ENCODE data around the gene FGF8.

Gene FGF8

DNA sequence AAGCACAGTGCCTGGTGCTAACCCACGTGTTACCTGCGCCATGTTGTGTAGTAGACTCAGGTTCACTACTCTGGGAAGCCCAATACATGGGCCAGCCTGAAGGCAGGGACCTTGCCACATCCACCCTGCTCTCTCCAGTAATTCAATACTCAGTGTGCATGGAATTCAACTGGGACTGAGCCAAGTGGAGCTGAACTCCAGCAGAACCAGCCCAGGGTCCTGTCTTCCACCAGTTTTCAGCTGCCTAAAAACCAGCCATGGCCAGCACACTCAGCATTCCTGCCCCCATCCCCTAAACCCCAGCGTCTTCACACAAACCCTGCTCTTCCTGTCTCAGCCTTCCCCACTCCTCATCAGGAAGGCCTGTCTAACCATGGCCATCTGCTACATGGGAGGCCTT is 15.4 kb downstream of the FGF8 start:
- Histone ChIP-seq H3K36me3 (ENCODE audit: control insufficient read depth in 1 of 2, insufficient read depth in 2 of 2, low read length in 2 of 2) (no peaks in the 10 kb centered on the region), H2BK120ac (ENCODE audit: insufficient read depth, low read length, poor library complexity) (no peak overlapping the region), H3K23ac (ENCODE audit: low read length) (no peak overlapping the region), H2AK5ac (ENCODE audit: low read length) (no peak overlapping the region), H4K8ac (ENCODE audit: low read depth, low read length) (no peak overlapping the region), H2BK12ac (ENCODE audit: low read length) (no peak overlapping the region), H2BK5ac (ENCODE audit: low read depth, low read length, poor library complexity) (no peak overlapping the region), H3K18ac (ENCODE audit: low read length) (no peak overlapping the region), H3K27me3 (ENCODE audit: insufficient read depth, low read length) (no peaks in the 10 kb centered on the region), H4K91ac (ENCODE audit: low read depth, low read length) (no peak overlapping the region), H3K79me1 (ENCODE audit: low read length) (no peaks in the 10 kb centered on the region), H3K9me3 (ENCODE audit: insufficient read depth, low read depth, low read length) (no peaks in the 10 kb centered on the region), H4K12ac (ENCODE audit: low read depth, low read length) (no peak overlapping the region), H3K9ac (ENCODE audit: low read length) (no peak overlapping the region), H2AFZ (ENCODE audit: insufficient read depth, low read length, poor library complexity) (no peak overlapping the region), H3K4me1 (ENCODE audit: control insufficient read depth in 1 of 2, insufficient read depth in 2 of 2, low read length in 2 of 2) (no peaks in the 10 kb centered on the region), H3K14ac (ENCODE audit: low read length) (no peak overlapping the region), H3K27ac (ENCODE audit: low read depth, low read length) (no peak overlapping the region), H3K4me3 (ENCODE audit: low read depth, low read length) (no peak overlapping the region), H3K4ac (ENCODE audit: low read depth, low read length) (no peak overlapping the region), H3K4me2 (ENCODE audit: low read length) (no peak overlapping the region), H3K79me2 (ENCODE audit: control insufficient read depth, insufficient read depth, low read length, poor library complexity) (no peaks in the 10 kb centered on the region)
- WGBS (ENCODE audit: extremely low coverage, insufficient coverage, insufficient read length) = no CpG with 5 or more reads among the region's 3 CpGs
- DNase-seq = no peak

DNA sequence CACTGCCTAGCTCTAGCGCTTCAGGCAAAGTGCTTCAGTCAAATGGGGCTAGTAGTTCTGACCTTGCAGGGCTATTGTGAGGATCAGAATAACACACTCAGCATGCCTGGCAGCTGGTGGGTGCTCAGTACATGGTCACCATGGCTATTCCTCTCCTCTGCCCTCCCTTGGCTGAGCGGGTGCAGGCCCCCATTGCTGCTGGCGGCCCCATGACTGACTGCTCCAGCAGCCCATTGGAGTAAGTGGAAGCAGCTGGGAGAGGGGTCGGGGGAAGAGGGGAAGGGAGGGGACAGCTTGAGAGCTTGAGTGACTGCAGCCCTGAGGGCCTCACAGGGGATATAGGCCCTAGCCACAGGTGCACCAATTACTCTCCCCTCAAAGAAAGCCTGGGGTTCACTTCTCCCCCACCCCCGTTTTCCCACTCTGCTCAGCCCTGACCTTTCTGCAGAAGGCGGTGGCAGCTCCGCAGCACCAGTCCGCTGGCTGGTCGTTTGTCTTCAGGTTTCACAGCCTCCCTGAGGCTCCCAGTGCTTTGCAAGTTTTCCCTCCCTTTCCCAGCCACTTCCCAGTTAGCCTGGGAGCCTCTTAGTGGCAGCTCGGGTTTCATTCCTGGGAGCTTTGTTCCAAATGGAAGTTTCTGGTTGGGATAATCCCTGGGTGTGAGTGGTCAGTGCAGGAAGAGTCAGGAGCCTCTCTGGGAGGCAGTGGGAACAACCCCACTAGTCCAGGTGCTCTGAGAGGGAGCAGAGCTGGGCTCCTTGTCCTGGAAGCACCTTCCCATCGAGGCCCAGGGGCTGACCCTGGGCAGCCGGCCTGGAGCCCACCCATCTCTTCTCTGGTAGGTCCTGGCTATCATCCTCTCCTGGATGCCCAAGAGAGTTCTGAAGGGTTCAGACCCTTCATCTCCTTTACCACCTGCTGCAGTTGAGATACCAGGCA is 16.3 kb downstream of the FGF8 start:
- Histone ChIP-seq H3K4ac (ENCODE audit: low read depth, low read length) (no peak overlapping the region), H3K79me1 (ENCODE audit: low read length) (no peaks in the 10 kb centered on the region), H4K12ac (ENCODE audit: low read depth, low read length) (no peak overlapping the region), H4K91ac (ENCODE audit: low read depth, low read length) (no peak overlapping the region), H3K36me3 (ENCODE audit: control insufficient read depth in 1 of 2, insufficient read depth in 2 of 2, low read length in 2 of 2) (no peaks in the 10 kb centered on the region), H3K9ac (ENCODE audit: low read length) (no peak overlapping the region), H3K14ac (ENCODE audit: low read length) (no peak overlapping the region), H3K4me1 (ENCODE audit: control insufficient read depth in 1 of 2, insufficient read depth in 2 of 2, low read length in 2 of 2) (no peaks in the 10 kb centered on the region), H3K23ac (ENCODE audit: low read length) (no peak overlapping the region), H3K27me3 (ENCODE audit: insufficient read depth, low read length) (no peaks in the 10 kb centered on the region), H2AK5ac (ENCODE audit: low read length) (no peak overlapping the region), H2AFZ (ENCODE audit: insufficient read depth, low read length, poor library complexity) (no peak overlapping the region), H2BK12ac (ENCODE audit: low read length) (no peak overlapping the region), H3K79me2 (ENCODE audit: control insufficient read depth, insufficient read depth, low read length, poor library complexity) (no peaks in the 10 kb centered on the region), H3K9me3 (ENCODE audit: insufficient read depth, low read depth, low read length) (no peaks in the 10 kb centered on the region), H4K8ac (ENCODE audit: low read depth, low read length) (no peak overlapping the region), H3K27ac (ENCODE audit: low read depth, low read length) (no peak overlapping the region), H2BK120ac (ENCODE audit: insufficient read depth, low read length, poor library complexity) (no peak overlapping the region), H3K4me2 (ENCODE audit: low read length) (no peak overlapping the region), H3K18ac (ENCODE audit: low read length) (no peak overlapping the region), H3K4me3 (ENCODE audit: low read depth, low read length) (no peak overlapping the region), H2BK5ac (ENCODE audit: low read depth, low read length, poor library complexity) (no peak overlapping the region)
- WGBS (ENCODE audit: extremely low coverage, insufficient coverage, insufficient read length) = no CpG with 5 or more reads among the region's 12 CpGs
- no peak for DNase-seq

DNA sequence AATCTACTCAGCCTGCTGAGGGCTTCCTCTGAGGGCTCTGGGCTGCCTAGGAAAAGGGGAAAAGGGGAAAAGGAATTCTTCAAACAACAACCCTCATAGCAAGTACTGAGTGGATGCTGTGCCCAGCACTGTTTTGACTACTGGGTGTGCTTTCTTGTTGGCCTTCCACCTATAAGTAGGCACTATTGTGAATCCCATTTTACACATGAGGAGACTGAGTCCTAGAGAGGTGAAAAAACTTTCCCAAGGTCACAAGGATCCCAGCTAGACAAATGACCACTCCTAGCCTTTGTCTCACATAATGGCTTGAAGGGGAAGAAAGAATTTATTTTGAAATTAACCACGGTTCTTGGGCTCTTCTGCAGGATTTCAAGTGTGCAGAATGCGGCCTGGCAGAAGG is 17.1 kb downstream of the FGF8 start:
- Histone ChIP-seq H3K18ac (ENCODE audit: low read length) (no peak overlapping the region), H4K12ac (ENCODE audit: low read depth, low read length) (no peak overlapping the region), H3K4me2 (ENCODE audit: low read length) (no peak overlapping the region), H3K27me3 (ENCODE audit: insufficient read depth, low read length) (no peaks in the 10 kb centered on the region), H3K36me3 (ENCODE audit: control insufficient read depth in 1 of 2, insufficient read depth in 2 of 2, low read length in 2 of 2) (no peaks in the 10 kb centered on the region), H2BK5ac (ENCODE audit: low read depth, low read length, poor library complexity) (no peak overlapping the region), H3K4me1 (ENCODE audit: control insufficient read depth in 1 of 2, insufficient read depth in 2 of 2, low read length in 2 of 2) (no peaks in the 10 kb centered on the region), H2AFZ (ENCODE audit: insufficient read depth, low read length, poor library complexity) (no peak overlapping the region), H3K4me3 (ENCODE audit: low read depth, low read length) (no peak overlapping the region), H2AK5ac (ENCODE audit: low read length) (no peak overlapping the region), H4K91ac (ENCODE audit: low read depth, low read length) (no peak overlapping the region), H3K9ac (ENCODE audit: low read length) (no peak overlapping the region), H3K79me2 (ENCODE audit: control insufficient read depth, insufficient read depth, low read length, poor library complexity) (no peaks in the 10 kb centered on the region), H3K23ac (ENCODE audit: low read length) (no peak overlapping the region), H3K79me1 (ENCODE audit: low read length) (no peaks in the 10 kb centered on the region), H3K14ac (ENCODE audit: low read length) (no peak overlapping the region), H2BK120ac (ENCODE audit: insufficient read depth, low read length, poor library complexity) (no peak overlapping the region), H4K8ac (ENCODE audit: low read depth, low read length) (no peak overlapping the region), H3K27ac (ENCODE audit: low read depth, low read length) (no peak overlapping the region), H3K9me3 (ENCODE audit: insufficient read depth, low read depth, low read length) (no peaks in the 10 kb centered on the region), H2BK12ac (ENCODE audit: low read length) (no peak overlapping the region), H3K4ac (ENCODE audit: low read depth, low read length) (no peak overlapping the region)
- no CpG with 5 or more reads among the region's 2 CpGs for WGBS (ENCODE audit: extremely low coverage, insufficient coverage, insufficient read length)
- DNase-seq = no peak

DNA sequence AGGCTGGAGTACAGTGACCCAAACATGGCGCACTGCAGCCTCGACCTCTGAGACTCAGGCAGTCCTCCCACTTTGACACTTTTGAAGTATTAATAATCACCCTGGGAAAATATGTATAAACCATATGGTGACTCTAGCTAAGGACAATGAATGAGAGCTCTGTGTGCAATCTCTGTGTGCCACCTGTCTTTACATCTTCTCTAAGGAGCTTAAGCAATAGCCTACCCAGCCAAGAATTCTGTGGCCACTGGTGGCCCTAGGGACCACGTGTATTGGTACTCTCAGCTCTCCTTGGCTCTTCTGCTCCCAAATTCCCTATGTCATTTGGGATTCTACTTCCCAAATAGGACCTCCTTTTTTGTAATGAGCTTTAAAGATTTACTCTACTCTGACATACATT is 23.7 kb downstream of the FGF8 start:
- Histone ChIP-seq H4K8ac (ENCODE audit: low read depth, low read length) (no peak overlapping the region), H3K14ac (ENCODE audit: low read length) (no peak overlapping the region), H3K23ac (ENCODE audit: low read length) (no peak overlapping the region), H3K9ac (ENCODE audit: low read length) (no peak overlapping the region), H3K4ac (ENCODE audit: low read depth, low read length) (no peak overlapping the region), H4K12ac (ENCODE audit: low read depth, low read length) (no peak overlapping the region), H3K79me2 (ENCODE audit: control insufficient read depth, insufficient read depth, low read length, poor library complexity) (no peaks in the 10 kb centered on the region), H3K4me1 (ENCODE audit: control insufficient read depth in 1 of 2, insufficient read depth in 2 of 2, low read length in 2 of 2) (peaks cover 0 to 3% of the 10 kb centered on the region in 2 experiments), H4K91ac (ENCODE audit: low read depth, low read length) (no peak overlapping the region), H3K18ac (ENCODE audit: low read length) (no peak overlapping the region), H3K36me3 (ENCODE audit: control insufficient read depth in 1 of 2, insufficient read depth in 2 of 2, low read length in 2 of 2) (no peaks in the 10 kb centered on the region), H3K27me3 (ENCODE audit: insufficient read depth, low read length) (no peaks in the 10 kb centered on the region), H2BK12ac (ENCODE audit: low read length) (no peak overlapping the region), H2BK120ac (ENCODE audit: insufficient read depth, low read length, poor library complexity) (no peak overlapping the region), H2BK5ac (ENCODE audit: low read depth, low read length, poor library complexity) (no peak overlapping the region), H3K9me3 (ENCODE audit: insufficient read depth, low read depth, low read length) (no peaks in the 10 kb centered on the region), H2AK5ac (ENCODE audit: low read length) (no peak overlapping the region), H2AFZ (ENCODE audit: insufficient read depth, low read length, poor library complexity) (no peak overlapping the region), H3K27ac (ENCODE audit: low read depth, low read length) (no peak overlapping the region), H3K4me3 (ENCODE audit: low read depth, low read length) (no peak overlapping the region), H3K4me2 (ENCODE audit: low read length) (no peak overlapping the region), H3K79me1 (ENCODE audit: low read length) (no peaks in the 10 kb centered on the region)
- DNase-seq = no peak
- WGBS (ENCODE audit: extremely low coverage, insufficient coverage, insufficient read length) = no CpG with 5 or more reads among the region's 3 CpGs

Data from trophoblast cell (in vitro differentiated cells and primary cell).